GM06990 (cell line): Measurements from ENCODE around the gene SPON2.

ENCODE experiments used
- DNase-seq: peaks from one replicate; pipeline ENCODE4 v3.0.0-alpha.2; 2011; ENCODE audit not compliant: insufficient read length; ENCODE audit errors: extremely low read depth
- H3K27me3 ChIP-seq: replicated peaks from 2 replicates; pipeline ENCODE4 v1.6.0; 2011; ENCODE audit warnings: low read length; ENCODE audit not compliant: control insufficient read depth, insufficient read depth
- H3K36me3 ChIP-seq: 2 replicates; pipeline ENCODE4 v1.5.1; 2011; ENCODE audit warnings: low read length; ENCODE audit not compliant: control insufficient read depth, insufficient read depth
- H3K4me3 ChIP-seq: replicated peaks from 2 replicates; pipeline ENCODE4 v1.5.1; 2011; ENCODE audit warnings: low read depth, mild to moderate bottlenecking, control low read depth, low read length
- CTCF ChIP-seq: IDR thresholded peaks from 2 replicates; pipeline ENCODE4 v1.5.1; 2011; ENCODE audit warnings: low read length, control low read depth, mild to moderate bottlenecking, inconsistent platforms; ENCODE audit not compliant: insufficient read depth, poor library complexity, severe bottlenecking

SPON2 gene

GRCh38 chr4:1172228-1172851 lies at the start of gene SPON2:
Gene SPON2, minus strand, starts transcription at chr4:1172583.
- no peak for DNase-seq
- no peak for TF ChIP-seq CTCF
- H3K4me3 ChIP-seq, result no peak within 1 kb of the TSS
- H3K36me3 ChIP-seq, result no peaks in the 10 kb centered on the region; the same call in 1 of the 2 replicates
- no peaks in the 10 kb centered on the region; the same call in 1 of the 2 replicates for H3K27me3 ChIP-seq

DNA sequence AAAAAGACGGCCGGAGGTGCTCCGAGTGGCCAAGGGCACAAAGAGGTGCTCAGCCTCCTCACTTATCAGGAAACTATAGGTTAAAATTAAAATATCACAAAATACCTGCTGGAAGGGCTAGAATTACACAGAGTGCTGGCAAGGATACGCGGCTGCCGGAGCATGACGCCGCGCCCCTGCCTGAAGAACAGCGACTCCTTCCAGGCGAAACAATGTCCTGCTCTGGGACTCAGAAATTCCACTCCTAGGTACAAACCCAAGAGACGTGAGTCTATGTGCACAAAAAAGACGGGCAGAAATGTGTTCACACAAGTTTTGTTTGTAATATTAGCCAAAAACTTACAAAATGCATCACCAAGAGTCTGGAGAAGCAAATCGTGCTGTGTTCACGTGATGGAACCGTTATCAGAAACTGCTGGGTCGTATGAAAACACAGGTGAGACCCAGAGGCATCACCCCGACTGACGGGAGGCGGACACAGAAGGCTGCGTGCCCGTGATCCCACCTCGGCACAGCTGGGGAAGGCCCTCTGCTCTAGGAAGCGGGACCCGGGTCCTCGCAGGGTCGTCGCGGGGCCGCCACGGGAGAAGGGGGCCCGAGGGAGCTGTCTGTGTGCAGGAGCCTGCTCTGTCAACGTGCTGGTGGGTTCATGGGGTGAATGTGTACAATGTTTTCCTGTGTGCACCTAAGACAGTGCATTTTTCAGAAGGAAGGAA lies 48.9 kb upstream of the SPON2 start:
- TF ChIP-seq CTCF, result no peak
- no peaks in the 10 kb centered on the region for H3K27me3 ChIP-seq
- DNase-seq, result no peak
- no peak overlapping the region for H3K4me3 ChIP-seq
- peaks cover 25% of the 10 kb centered on the region for H3K36me3 ChIP-seq

DNA sequence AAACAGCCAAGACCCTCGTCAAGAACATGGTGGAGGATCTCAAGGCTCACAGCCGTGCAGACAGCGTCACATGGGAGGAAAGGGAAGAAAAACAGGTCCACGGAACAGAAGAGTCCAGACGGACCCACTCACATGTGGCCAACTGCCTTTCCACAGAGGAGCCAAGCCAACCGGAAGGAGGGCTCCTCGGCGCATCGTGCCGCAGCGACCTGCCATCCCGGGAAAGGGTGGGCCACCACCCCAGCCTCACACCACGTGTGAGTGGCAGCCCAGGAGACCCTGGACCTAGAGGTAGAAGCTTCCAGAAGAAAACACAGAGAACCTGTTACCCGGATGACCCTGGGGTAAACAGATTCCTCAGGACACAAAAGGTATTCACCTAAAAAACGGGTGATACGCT lies 48.2 kb upstream of the SPON2 start:
- DNase-seq, result no peak
- Histone ChIP-seq H3K36me3 (peaks cover 27% of the 10 kb centered on the region), H3K4me3 (no peak overlapping the region), H3K27me3 (no peaks in the 10 kb centered on the region)
- no peak for TF ChIP-seq CTCF

- DNase-seq, result no peak
- no peak for TF ChIP-seq CTCF
- Histone ChIP-seq H3K4me3 (peak overlapping the region; percentile 26), H3K36me3 (peaks cover 25% of the 10 kb centered on the region), H3K27me3 (no peaks in the 10 kb centered on the region)
Observed at GRCh38 chr4:1219566-1219950, 47.2 kb upstream of the SPON2 start.

DNA sequence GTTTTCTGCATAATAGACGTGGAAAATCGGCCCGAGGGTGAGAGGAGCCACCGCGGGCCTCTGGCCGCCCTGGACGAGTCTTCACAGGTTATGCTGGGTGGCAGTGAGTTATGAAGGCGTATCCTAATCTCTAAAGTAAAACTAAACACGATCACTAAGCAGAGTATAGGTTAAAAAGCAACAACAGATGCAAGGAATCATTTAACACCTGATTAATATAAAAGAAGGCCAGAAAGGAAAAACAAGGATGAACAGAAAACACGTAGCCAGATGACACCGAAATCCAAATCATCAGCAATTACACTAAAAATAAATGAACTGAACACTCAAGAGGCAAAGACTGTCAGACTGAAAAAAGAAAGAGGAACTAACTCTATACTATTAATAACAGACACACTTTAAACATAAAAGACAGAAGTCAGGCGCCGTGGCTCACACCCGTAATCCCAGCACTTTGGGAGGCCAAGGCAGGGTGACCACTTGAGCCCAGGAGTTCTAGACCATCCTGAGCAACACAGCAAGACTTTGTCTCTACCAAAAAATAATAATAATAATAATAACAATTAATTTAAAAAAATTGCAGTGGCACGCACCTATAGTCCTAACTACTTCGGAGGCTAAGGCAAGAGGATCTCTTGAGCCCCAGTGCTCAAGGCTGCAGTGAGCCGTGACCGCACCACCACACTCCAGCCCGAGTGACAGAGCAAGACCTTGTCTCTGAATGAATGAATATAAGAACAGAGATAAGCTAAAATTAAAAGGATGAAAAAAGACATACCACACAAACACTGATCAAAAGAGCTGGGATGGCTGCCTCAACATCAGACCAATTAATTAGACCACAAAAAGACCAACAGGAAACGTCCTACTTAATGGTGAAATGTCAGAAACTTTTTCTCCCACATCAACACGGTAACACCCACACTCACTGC lies 46.5 kb upstream of the SPON2 start:
- no peaks in the 10 kb centered on the region for H3K27me3 ChIP-seq
- peak; percentile 83 for DNase-seq
- peak overlapping the region; percentile 40 for H3K4me3 ChIP-seq
- no peak for TF ChIP-seq CTCF
- H3K36me3 ChIP-seq, result peaks cover 24% of the 10 kb centered on the region
